NOMO-1 treated with DMSO at 0.1 percent for 48 hours (cell line): ENCODE measurements around the gene DLG4.
A peak's percentile ranks its signal among the peaks of the same experiment; 100 is the strongest.
"Not testable (repeated sequence)": the region's sequence is repeated elsewhere in the genome, so short reads cannot be mapped to it uniquely, and the experiment has no call there.

ENCODE experiments used
- DNase-seq: peaks from one replicate; lab custom pipeline; 2025; ENCODE audit not compliant: unreplicated experiment; lab: John Stamatoyannopoulos, UW

DLG4 gene

DNA sequence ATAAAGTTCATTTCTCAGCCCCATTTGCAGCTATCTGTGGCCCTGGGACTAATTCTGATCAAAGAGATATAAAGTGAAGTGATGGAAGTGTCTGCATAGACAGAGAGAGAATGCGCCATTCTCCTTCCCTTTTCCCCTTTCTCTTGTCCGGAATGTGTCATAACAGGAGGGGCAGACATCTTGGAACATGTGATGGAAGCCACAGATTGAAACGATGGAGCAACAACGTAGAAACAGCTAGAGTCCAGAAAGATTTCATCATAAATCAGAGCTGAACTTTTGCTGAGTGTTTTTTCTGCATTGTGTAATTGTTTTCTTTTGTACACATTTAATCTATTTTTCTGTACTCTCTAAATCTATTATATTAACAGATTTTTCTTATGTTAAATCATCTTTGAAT, 51.8 kb downstream of the DLG4 start:
- peak; percentile 92 for DNase-seq

DNA sequence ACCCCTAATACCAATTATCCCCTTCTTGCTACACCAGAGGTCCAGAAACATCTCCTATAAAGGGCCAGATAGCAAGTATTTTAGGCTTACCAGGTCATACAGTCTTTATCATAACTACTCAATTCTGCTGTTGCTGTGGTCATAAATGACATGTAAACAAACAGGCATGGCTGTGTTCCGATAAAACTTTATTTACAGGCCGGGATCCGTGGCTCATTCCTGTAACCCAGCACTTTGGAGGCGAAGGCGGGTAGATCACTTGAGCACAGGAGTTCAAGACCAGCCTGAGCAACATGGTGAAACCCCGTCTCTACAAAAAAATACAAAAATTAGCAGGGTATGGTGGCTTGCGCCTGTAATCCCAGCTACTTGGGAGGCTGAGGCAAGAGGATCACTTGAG, 52.8 kb downstream of the DLG4 start:
- no peak for DNase-seq

DNA sequence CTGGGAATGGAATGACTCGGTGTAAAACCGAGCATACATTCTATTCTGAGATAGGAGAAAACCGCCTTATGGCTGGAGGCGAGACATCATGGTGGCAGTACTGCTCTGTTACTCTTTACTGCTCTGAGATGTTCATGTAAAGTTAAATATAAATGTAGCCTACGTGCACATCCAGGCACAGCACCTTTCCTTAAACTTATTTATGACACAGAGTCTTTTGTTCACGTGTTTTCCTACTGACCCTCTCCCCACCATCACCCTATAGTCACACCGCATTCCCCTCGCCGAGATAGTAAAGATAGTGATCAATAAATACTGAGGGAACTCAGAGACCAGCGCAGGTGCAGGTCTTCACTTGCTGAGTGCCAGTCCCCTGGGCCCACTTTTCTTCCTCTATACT, 60.1 kb downstream of the DLG4 start:
- not testable (repeated sequence) for DNase-seq

DNA sequence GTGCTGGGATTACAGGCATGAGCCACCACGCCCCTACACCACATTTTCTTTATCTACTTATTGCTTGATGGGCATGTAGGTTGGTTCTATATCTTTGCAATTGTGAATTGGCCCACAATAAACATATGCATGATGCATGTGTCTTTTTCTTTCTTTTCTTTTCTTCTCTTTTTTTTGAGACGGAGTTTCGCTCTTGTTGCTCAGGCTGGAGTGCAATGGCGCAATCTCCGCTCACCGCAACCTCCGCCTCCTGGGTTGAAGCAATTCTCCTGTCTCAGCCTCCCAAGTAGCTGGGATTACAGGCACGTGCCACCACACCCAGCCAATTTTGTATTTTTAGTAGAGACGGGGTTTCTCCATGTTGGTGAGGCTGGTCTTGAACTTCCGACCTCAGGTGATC, 61.2 kb downstream of the DLG4 start:
- peak; percentile 50 for DNase-seq

DNA sequence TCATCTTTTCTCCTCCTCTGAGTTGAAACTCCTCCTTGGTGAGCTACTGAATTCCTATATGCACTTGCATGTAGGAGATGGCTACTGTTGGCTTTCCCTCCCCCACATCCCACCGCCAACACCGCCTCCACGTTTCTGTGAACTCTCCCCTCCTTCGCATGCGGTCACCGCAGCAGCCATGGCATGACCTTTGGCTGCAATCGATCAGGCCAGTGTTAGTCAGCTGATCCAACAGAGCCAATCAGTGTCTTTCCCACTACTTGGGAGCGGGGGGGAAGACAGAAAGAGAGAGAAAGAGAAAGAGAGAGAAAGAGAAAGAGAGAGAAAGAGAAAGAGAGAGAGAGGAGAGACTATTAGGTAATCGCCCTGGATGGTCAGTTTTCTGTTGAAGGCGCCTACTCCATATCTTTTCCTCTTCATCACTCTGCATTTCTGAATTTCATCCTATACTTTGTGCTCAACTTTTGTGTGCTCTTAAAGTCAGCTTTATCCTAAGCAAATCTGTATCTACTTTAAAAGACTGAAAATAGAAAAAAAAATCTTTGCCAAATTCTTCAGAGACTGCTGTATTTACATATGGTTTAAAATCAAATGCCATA, 63.2 kb downstream of the DLG4 start:
- no peak for DNase-seq

DNA sequence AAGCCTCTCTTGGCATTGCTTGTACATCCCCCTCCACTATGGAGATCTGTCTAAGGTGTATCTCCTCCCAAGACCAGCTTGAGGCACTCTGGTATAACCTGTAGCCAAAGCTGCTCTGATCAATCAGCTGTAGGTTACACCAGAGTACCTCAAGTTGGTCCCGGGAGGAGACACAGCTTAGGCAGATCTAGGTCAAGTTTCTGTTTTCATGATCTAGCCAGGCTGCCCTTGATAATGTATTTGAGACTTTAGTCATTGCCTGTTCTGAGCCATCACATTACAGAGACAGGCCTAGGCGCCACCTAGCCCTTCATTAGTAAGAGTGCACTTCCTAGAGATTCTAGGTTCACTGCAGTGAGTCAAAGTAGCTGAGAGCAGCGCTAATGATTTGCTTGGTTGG, 71.9 kb downstream of the DLG4 start:
- no peak for DNase-seq

DNA sequence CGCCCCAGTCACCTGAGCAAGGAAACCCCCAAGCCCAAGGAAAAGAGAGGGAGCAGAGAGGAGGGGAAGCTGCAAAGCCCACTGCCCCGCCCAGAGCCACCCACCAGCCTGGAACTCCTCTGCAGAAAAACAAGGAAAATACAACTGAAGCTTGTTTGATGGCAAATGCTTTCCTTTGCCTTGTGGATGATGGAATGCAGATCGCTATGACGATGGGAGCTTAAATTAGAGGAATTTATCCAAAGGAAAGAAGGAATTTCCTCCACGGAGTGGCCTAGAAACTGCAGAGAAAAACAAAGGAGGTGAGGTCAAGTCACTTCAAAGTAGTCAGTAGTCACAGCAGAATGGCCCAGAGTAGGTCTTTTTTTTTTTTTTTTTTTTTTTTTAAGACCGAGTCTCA, 73.5 kb downstream of the DLG4 start:
- no peak for DNase-seq

DNA sequence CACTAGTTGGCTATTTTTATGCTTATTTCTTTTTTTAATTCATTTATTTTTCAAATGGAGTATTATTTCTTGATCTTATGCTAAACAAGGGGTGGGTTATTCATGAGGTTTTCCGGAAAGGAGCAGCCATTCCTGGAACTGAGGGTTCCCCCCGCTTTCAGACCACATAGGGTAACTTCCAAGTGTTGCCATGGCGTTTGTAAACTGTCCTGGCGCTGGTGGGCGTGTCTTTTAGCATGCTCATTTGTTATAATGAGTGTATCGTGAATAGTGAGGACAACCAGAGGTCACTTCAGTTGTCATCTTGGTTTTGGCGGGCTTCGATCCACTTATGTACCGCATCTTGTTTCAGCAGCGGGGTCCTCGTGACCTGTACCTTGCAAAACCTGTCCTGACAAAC, 75.4 kb downstream of the DLG4 start:
- no peak for DNase-seq

DNA sequence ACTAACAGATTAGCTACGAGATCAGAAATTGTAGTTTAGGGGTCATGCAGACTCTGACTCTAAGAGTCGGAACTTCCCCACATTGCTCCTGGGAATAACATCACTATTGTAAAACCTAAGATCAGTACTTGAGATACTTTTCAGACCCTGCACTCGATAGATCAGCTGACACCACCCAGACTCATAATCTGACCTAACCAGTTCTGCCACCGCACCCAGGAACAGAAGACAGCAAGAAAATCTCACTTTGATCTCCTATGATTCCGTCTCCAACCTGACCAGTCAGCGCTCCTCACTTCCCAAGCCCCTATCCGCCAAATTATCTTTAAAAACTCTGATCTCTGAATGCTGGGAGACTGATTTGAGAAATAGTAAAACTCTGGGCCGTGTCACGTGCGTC, 77.8 kb downstream of the DLG4 start:
- no peak for DNase-seq

DNA sequence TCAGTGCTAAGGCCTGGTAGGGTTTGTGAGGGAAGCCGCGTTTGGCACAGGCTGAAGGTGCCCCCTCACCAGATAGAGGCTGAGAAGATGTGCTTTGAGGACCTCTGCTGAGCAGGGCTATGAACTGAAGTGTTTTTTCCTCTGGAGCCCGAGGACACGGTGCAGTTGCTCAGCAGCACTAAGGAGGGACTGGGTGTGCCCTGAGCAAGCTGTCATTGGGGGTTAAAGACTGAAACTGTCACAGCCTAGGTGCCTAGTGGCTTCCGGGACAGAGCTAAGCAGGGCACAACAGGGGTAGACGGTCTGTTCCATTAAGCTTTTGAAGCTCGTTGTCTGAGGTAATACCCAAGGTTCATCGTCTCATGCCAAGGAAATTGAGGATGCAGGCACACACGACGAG, 80.2 kb downstream of the DLG4 start:
- no peak for DNase-seq

DNA sequence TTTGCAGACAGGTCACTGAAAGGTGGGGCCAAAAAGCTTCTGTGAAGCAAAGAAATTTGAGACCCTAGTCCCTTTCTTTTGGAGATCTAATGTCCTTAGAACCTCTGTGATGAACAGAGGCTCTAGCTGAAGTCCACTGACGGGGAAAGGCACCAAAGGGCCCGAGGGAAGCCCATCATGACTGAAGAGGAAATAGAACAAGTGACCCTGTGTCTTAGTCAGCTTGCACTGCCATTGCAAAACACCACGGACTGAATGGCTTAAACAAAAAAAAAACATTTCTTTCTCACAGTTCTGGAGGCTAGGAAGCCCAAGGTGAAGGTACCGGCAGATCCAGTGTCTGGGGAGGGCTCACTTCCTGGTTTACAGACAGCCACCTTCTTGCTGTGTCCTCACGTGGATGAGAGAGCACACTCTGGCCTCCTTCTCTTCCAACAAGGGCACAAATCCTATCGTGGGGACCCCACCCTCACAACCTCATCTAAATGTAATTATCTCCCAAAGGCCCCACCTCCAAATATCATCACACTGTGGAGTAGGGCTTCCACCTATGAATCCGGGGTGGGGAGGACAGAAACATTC, 80.7 kb downstream of the DLG4 start:
- peak; percentile 23 for DNase-seq

DNA sequence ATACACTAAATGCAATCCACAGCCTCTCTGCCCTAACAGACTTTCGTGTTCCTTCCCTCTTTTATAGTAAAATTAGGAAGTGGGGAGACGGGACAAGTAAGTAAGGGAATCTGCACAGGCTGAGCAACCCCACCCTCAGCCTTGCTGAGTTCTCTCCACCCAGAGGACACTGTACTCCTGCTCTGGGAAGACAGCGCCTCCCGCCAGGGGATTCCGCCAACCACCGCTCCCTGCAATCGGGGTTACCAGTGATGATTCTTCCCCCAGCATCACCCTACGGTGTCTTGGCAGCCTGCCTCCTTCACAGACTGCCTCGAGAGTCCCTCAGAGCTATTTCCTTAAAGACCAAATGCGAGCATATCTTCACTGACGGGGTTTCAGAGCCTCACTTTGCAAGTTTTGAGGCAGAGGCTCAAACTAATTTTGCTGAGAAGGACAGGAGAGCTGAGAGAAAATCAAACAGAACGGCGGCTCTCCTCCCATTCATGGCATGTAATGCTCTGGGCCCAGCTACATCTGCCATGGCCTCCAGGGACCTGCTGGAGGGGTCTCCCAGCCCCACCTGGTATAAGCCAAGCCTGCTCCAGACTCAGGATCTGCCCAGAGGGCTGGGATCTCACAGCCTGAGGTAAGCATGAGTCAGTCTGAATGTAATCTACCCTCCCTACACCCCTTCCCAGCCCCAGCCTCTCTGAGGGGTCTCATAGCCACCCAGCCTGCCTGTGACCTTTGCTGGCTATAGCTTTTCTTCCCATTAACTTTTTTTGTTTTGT, 82.3 kb downstream of the DLG4 start:
- no peak for DNase-seq
